Measurements from ENCODE around the gene PLA2G3. TPM values are rescaled to one million over a fixed set of nuclear protein-coding genes. Genes with fewer than 3 reads are reported as not detected.

PLA2G3 gene
- total RNA-seq, 1 experiment from 2014 or later, result not detected

DNA sequence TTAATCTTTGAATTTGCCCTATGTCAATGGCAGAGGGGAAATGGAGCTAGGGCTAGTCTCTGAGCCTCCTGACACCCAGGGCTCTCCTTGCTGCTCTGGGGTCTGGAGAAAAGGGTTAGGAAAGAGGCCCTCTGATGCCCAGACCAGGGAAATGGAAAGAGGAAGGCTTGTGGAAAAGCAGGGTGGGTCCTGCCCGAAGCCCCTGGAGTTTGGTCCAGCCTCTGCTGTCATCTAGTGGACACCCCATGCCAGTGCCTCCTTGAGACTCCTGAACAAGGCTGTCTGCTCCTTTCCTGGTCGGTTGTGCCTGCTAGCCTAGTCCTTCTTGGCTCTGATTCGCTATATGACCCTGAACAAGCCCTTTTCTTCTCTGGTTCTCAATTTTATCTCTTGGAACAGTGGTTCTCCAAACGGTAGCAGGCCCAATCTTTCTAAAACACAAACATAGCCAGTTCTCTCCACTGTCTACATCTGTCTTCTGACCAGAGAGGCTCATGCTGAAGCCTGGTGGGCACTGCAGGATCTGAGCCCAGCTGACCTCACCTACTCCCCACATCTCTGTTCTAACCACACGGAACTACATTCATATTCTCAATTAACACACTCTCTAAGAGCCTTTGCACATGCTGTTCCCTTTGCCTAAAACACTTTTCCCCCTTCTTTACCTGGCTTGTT is 8.8 kb upstream of the PLA2G3 start:
- Histone ChIP-seq H3K36me3 (ENCODE audit: control insufficient read depth, insufficient read depth, low read length) (no peaks in the 10 kb centered on the region), H3K27me3 (ENCODE audit: control insufficient read depth, insufficient read depth, low read length) (no peaks in the 10 kb centered on the region), H3K4me1 (ENCODE audit: control insufficient read depth, insufficient read depth, low read length) (no peaks in the 10 kb centered on the region), H3K27ac (ENCODE audit: low read length) (peak overlapping the region; percentile 34; the same call in 1 of the 2 replicates), H3K9me3 (ENCODE audit: control insufficient read depth, insufficient read depth, low read depth, low read length) (no peaks in the 10 kb centered on the region), H3K4me3 (ENCODE audit: low read depth in 2 of 2, low read length in 2 of 2) (no peak overlapping the region)
- BruUV-seq (replicated peaks), result no TSS peak
- POLR2A ChIA-PET, result no interaction called here
- intact Hi-C loops (cut with micrococcal nuclease; ENCODE audit: unreplicated experiment), result no loop called here
- ATAC-seq, result peak; percentile 99
- peak; percentile 67 for DNase-seq (ENCODE audit: low read depth, low spot score)
- CTCF ChIA-PET, result interaction anchor here (1.0 to 1.4 kb wide), 3 partner anchors 41 to 64 kb away, joined by 3 to 4 read pairs (median 4); partner anchors contain the start of gene SELENOM
- in situ Hi-C loops (cut with HindIII; ENCODE audit: low pct_unique_long_range_greater_than_20kb, low sequenced_read_pairs), result no loop called here
- TF ChIP-seq POLR2AphosphoS5 (IDR thresholded peaks at IDR 0.05; ENCODE audit: low read depth, low read length), result no peak
- TF ChIP-seq, protein P1, sequence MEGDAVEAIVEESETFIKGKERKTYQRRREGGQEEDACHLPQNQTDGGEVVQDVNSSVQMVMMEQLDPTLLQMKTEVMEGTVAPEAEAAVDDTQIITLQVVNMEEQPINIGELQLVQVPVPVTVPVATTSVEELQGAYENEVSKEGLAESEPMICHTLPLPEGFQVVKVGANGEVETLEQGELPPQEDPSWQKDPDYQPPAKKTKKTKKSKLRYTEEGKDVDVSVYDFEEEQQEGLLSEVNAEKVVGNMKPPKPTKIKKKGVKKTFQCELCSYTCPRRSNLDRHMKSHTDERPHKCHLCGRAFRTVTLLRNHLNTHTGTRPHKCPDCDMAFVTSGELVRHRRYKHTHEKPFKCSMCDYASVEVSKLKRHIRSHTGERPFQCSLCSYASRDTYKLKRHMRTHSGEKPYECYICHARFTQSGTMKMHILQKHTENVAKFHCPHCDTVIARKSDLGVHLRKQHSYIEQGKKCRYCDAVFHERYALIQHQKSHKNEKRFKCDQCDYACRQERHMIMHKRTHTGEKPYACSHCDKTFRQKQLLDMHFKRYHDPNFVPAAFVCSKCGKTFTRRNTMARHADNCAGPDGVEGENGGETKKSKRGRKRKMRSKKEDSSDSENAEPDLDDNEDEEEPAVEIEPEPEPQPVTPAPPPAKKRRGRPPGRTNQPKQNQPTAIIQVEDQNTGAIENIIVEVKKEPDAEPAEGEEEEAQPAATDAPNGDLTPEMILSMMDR (IDR thresholded peaks at IDR 0.05), result peak; percentile 93

DNA sequence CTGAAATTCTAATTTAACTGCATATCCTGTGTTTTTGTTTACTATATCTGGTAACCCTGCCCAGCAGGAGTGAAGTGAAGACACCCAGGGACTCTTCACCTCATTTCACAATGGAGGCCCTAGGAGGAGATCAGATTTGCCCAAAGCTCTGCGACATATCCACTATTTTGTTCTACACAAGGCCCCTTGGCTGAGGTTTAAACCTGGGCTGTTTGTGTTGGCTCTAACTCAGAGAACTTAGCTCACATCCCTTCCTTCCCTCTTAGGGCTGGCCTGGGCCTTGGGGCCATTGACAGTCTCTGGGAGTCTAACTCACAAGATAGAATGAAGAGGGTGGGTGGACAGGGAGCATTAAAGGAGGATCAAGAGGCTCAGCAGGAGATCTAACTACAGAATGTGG is 8.2 kb upstream of the PLA2G3 start:
- Histone ChIP-seq H3K4me3 (ENCODE audit: low read depth in 2 of 2, low read length in 2 of 2) (no peak overlapping the region), H3K36me3 (ENCODE audit: control insufficient read depth, insufficient read depth, low read length) (no peaks in the 10 kb centered on the region), H3K27ac (ENCODE audit: low read length) (peak overlapping the region; percentile 34; the same call in 1 of the 2 replicates), H3K4me1 (ENCODE audit: control insufficient read depth, insufficient read depth, low read length) (no peaks in the 10 kb centered on the region), H3K27me3 (ENCODE audit: control insufficient read depth, insufficient read depth, low read length) (no peaks in the 10 kb centered on the region), H3K9me3 (ENCODE audit: control insufficient read depth, insufficient read depth, low read depth, low read length) (no peaks in the 10 kb centered on the region)
- ChIA-PET POLR2A (no interaction called here), CTCF (interaction anchor here (1.0 to 1.4 kb wide), 3 partner anchors 40 to 64 kb away, joined by 3 to 4 read pairs (median 4); partner anchors contain the start of gene SELENOM)
- ATAC-seq (peak; percentile 66), DNase-seq (ENCODE audit: low read depth, low spot score) (no peak)
- BruUV-seq (replicated peaks), result no TSS peak
- in situ Hi-C loops (cut with HindIII; ENCODE audit: low pct_unique_long_range_greater_than_20kb, low sequenced_read_pairs), result no loop called here
- TF ChIP-seq TCF7L2 (IDR thresholded peaks at IDR 0.05; ENCODE audit: low read depth, low read length), result no peak
- TF ChIP-seq, protein P1 (IDR thresholded peaks at IDR 0.05), result no peak
- no peak for TF ChIP-seq POLR2AphosphoS5 (IDR thresholded peaks at IDR 0.05; ENCODE audit: low read depth, low read length)
- no peak for TF ChIP-seq SIN3A (IDR thresholded peaks at IDR 0.05; ENCODE audit: borderline replicate concordance, insufficient read depth, low read depth, low read length)
- TF ChIP-seq, protein P2, sequence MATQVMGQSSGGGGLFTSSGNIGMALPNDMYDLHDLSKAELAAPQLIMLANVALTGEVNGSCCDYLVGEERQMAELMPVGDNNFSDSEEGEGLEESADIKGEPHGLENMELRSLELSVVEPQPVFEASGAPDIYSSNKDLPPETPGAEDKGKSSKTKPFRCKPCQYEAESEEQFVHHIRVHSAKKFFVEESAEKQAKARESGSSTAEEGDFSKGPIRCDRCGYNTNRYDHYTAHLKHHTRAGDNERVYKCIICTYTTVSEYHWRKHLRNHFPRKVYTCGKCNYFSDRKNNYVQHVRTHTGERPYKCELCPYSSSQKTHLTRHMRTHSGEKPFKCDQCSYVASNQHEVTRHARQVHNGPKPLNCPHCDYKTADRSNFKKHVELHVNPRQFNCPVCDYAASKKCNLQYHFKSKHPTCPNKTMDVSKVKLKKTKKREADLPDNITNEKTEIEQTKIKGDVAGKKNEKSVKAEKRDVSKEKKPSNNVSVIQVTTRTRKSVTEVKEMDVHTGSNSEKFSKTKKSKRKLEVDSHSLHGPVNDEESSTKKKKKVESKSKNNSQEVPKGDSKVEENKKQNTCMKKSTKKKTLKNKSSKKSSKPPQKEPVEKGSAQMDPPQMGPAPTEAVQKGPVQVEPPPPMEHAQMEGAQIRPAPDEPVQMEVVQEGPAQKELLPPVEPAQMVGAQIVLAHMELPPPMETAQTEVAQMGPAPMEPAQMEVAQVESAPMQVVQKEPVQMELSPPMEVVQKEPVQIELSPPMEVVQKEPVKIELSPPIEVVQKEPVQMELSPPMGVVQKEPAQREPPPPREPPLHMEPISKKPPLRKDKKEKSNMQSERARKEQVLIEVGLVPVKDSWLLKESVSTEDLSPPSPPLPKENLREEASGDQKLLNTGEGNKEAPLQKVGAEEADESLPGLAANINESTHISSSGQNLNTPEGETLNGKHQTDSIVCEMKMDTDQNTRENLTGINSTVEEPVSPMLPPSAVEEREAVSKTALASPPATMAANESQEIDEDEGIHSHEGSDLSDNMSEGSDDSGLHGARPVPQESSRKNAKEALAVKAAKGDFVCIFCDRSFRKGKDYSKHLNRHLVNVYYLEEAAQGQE (IDR thresholded peaks at IDR 0.05; ENCODE audit: insufficient read depth in 1 of 2, low read depth in 2 of 2, low read length in 1 of 2), result no peak
- intact Hi-C loops (cut with micrococcal nuclease; ENCODE audit: unreplicated experiment), result no loop called here

All from Panc1 (cell line).